Mesenteric fat pad (tissue), 1 donor: ENCODE data around the gene SLCO4A1. TPM values are rescaled to one million over a fixed set of nuclear protein-coding genes. Genes with fewer than 3 reads are reported as not detected.

Experiments used
- DNase-seq: peaks from one replicate; pipeline ENCODE4 v3.0.0-alpha.2; 2020; ENCODE audit warnings: low spot score
- total RNA-seq: library from RNA; stranded (reverse); fragmentation: NEBNext Ultra II Directional; extraction: Animal tissue kit (Norgen Biotek cat#: 25700); gene quantifications from one replicate; pipeline ENCODE4 v1.2.1, GENCODE V29; 2021
- donor health status: DM: yes; HTN: yes; CAD: no.

Gene SLCO4A1
- total RNA-seq, 1 donor from 2014 or later: 44.4 TPM

- DNase-seq: no peak
Observed at GRCh38 chr20:62663145-62664018, 21.1 kb downstream of the SLCO4A1 start.

GRCh38 chr20:62664019-62664971, 22.0 kb downstream of the SLCO4A1 start:
- DNase-seq: no peak

- DNase-seq: no peak
Observed at GRCh38 chr20:62665153-62665754, 23.0 kb downstream of the SLCO4A1 start.

- DNase-seq: no peak
Observed at GRCh38 chr20:62665826-62666735, 23.8 kb downstream of the SLCO4A1 start.

GRCh38 chr20:62666736-62667529, 24.6 kb downstream of the SLCO4A1 start:
- no peak for DNase-seq

GRCh38 chr20:62667530-62668440, 25.5 kb downstream of the SLCO4A1 start:
- DNase-seq: no peak

GRCh38 chr20:62668441-62669027, 26.2 kb downstream of the SLCO4A1 start:
- no peak for DNase-seq

- DNase-seq: no peak
Observed at GRCh38 chr20:62669249-62669648, 26.9 kb downstream of the SLCO4A1 start.

- DNase-seq: no peak
Observed at GRCh38 chr20:62670156-62670555, 27.9 kb downstream of the SLCO4A1 start.

- no peak for DNase-seq
Observed at GRCh38 chr20:62670998-62671397, 28.7 kb downstream of the SLCO4A1 start.

- no peak for DNase-seq
Observed at GRCh38 chr20:62671765-62672164, 29.5 kb downstream of the SLCO4A1 start.

- no peak for DNase-seq
Observed at GRCh38 chr20:62674370-62674769, 32.1 kb downstream of the SLCO4A1 start.

- DNase-seq: no peak
Observed at GRCh38 chr20:62675156-62675876, 33.0 kb downstream of the SLCO4A1 start.

GRCh38 chr20:62675877-62676260, 33.6 kb downstream of the SLCO4A1 start:
- DNase-seq: no peak

- DNase-seq: no peak
Observed at GRCh38 chr20:62676976-62677375, 34.7 kb downstream of the SLCO4A1 start.

GRCh38 chr20:62677678-62678077, 35.4 kb downstream of the SLCO4A1 start:
- DNase-seq: no peak

GRCh38 chr20:62678553-62678952, 36.2 kb downstream of the SLCO4A1 start:
- DNase-seq: no peak
